DMS153 treated with DMSO at 0.1 percent for 48 hours (cell line): ENCODE results near the gene MECR.

Experiments
- DNase-seq: peaks from one replicate; lab custom pipeline; 2025; ENCODE audit not compliant: unreplicated experiment; lab: John Stamatoyannopoulos, UW

Gene MECR

GRCh38 chr1:29255134-29255666, 24.5 kb upstream of the MECR start:
- no peak for DNase-seq

- DNase-seq: no peak
Observed at GRCh38 chr1:29254346-29254745, 23.6 kb upstream of the MECR start.

GRCh38 chr1:29253180-29253579, 22.4 kb upstream of the MECR start:
- no peak for DNase-seq

- no peak for DNase-seq
Observed at GRCh38 chr1:29251164-29252124, 20.7 kb upstream of the MECR start.

- no peak for DNase-seq
Observed at GRCh38 chr1:29249951-29250581, 19.3 kb upstream of the MECR start.

GRCh38 chr1:29249170-29249691, 18.5 kb upstream of the MECR start:
- no peak for DNase-seq

- no peak for DNase-seq
Observed at GRCh38 chr1:29248409-29248808, 17.7 kb upstream of the MECR start.

- DNase-seq: no peak
Observed at GRCh38 chr1:29247571-29248273, 17.0 kb upstream of the MECR start.

- no peak for DNase-seq
Observed at GRCh38 chr1:29247044-29247443, 16.3 kb upstream of the MECR start.

GRCh38 chr1:29245876-29246275, 15.1 kb upstream of the MECR start:
- peak; percentile 66 for DNase-seq

GRCh38 chr1:29245261-29245660, 14.5 kb upstream of the MECR start:
- no peak for DNase-seq

GRCh38 chr1:29243871-29244200, 13.1 kb upstream of the MECR start:
- DNase-seq: no peak

- DNase-seq: no peak
Observed at GRCh38 chr1:29243023-29243870, 12.5 kb upstream of the MECR start.

- DNase-seq: no peak
Observed at GRCh38 chr1:29240986-29241385, 10.3 kb upstream of the MECR start.

GRCh38 chr1:29240400-29240837, 9.7 kb upstream of the MECR start:
- DNase-seq: no peak

GRCh38 chr1:29239142-29239541, 8.4 kb upstream of the MECR start:
- no peak for DNase-seq

GRCh38 chr1:29238620-29239002, 7.9 kb upstream of the MECR start:
- no peak for DNase-seq

GRCh38 chr1:29237852-29238619, 7.3 kb upstream of the MECR start:
- DNase-seq: no peak

GRCh38 chr1:29237129-29237821, 6.5 kb upstream of the MECR start:
- no peak for DNase-seq
